Measurements from ENCODE around the gene TXNDC11. TPM values are rescaled to one million over a fixed set of nuclear protein-coding genes. Genes with fewer than 3 reads are reported as not detected.

The TXNDC11 gene
- total RNA-seq, 4 donors from 2014 or later, result 45.7 to 67.2 (median 51.4) TPM

- Histone ChIP-seq H3K27ac (peak overlapping the region; percentile 17 to 76 (median 68)), H3K9me3 (no peaks in the 10 kb centered on the region), H3K4me3 (no peak overlapping the region), H3K27me3 (no peaks in the 10 kb centered on the region), H3K4me1 (peaks cover 0 to 86% (median 52%) of the 10 kb centered on the region in 4 donors), H3K36me3 (peaks cover 0 to 36% (median 13%) of the 10 kb centered on the region in 3 donors)
- no peak for TF ChIP-seq EP300 (IDR thresholded peaks at IDR 0.05)
- TF ChIP-seq, protein P1, sequence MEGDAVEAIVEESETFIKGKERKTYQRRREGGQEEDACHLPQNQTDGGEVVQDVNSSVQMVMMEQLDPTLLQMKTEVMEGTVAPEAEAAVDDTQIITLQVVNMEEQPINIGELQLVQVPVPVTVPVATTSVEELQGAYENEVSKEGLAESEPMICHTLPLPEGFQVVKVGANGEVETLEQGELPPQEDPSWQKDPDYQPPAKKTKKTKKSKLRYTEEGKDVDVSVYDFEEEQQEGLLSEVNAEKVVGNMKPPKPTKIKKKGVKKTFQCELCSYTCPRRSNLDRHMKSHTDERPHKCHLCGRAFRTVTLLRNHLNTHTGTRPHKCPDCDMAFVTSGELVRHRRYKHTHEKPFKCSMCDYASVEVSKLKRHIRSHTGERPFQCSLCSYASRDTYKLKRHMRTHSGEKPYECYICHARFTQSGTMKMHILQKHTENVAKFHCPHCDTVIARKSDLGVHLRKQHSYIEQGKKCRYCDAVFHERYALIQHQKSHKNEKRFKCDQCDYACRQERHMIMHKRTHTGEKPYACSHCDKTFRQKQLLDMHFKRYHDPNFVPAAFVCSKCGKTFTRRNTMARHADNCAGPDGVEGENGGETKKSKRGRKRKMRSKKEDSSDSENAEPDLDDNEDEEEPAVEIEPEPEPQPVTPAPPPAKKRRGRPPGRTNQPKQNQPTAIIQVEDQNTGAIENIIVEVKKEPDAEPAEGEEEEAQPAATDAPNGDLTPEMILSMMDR (IDR thresholded peaks at IDR 0.05), result no peak
- TF ChIP-seq POLR2A (IDR thresholded peaks at IDR 0.05), result no peak
- no peak for DNase-seq (ENCODE audit: low spot score in 2 of 2)
- WGBS, 2 donors, result 43% methylated on average over 18 of the region's 18 CpGs
These were observed 64.4 kb downstream of the TXNDC11 start for GRCh38 chr16:11677959-11678881.

DNA sequence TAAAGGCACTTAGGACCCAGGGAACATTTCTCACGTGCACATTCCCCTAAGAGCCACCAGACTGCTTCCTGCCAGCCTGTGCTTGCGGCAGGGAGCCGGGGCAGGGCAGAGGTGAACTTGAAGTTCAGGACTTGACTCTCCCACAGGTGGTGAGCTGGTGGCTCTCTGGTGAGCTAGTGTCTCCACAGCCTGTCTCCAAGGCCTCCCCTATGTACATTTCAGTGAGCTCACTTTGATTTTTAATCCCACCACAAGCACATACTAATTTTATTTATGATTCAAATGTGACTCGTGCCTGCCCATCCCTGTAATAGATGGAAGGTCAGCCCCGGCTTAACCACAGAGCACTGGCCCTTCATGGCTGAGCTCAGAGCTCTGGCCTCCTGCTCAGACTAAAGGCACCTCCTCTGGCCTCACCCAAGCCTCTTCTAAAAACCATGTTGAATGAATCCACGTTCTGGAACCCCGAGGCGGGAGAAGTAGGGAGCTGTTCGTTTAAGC is 65.2 kb downstream of the TXNDC11 start:
- no peak for DNase-seq (ENCODE audit: low spot score in 2 of 2)
- TF ChIP-seq POLR2A (IDR thresholded peaks at IDR 0.05) (no peak), EP300 (IDR thresholded peaks at IDR 0.05) (no peak)
- TF ChIP-seq, protein P1 (IDR thresholded peaks at IDR 0.05), result no peak
- peaks cover 0 to 86% (median 56%) of the 10 kb centered on the region in 4 donors for H3K4me1 ChIP-seq
- no peaks in the 10 kb centered on the region for H3K9me3 ChIP-seq
- no peaks in the 10 kb centered on the region for H3K27me3 ChIP-seq
- H3K36me3 ChIP-seq, result peaks cover 0 to 29% (median 13%) of the 10 kb centered on the region in 3 donors
- H3K27ac ChIP-seq, result peak overlapping the region; percentile 17 to 76 (median 68)
- no peak overlapping the region for H3K4me3 ChIP-seq
- 44 to 53% methylated on average over 9 of the region's 9 CpGs for WGBS, 2 donors

DNA sequence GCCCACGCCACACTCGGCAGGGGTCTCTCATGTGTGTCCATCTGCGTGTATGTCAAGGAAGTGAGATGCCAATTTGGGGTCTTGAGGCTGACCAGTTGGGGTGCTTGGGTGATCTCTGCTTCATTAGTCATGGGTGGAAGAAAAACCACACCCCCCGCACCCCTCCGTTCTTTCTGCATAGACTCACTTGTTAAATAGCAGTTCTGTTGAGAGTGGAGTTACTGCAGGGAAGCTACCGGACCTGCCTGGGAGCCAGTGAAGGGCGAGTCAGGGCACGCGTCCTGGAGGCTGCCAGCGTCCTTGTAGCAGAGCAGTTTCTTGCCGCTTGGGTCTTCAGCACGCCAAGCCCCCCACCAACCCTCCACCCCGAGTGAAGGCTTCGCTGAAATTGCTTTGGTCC is 65.9 kb downstream of the TXNDC11 start:
- no peak for TF ChIP-seq POLR2A (IDR thresholded peaks at IDR 0.05)
- TF ChIP-seq, protein P1 (IDR thresholded peaks at IDR 0.05), result no peak
- TF ChIP-seq EP300 (IDR thresholded peaks at IDR 0.05), result no peak
- H3K27ac ChIP-seq, result peak overlapping the region in 3 of 4 donors; percentile 7 to 76 (median 75)
- no peaks in the 10 kb centered on the region for H3K27me3 ChIP-seq
- no peak for DNase-seq (ENCODE audit: low spot score in 2 of 2)
- H3K4me1 ChIP-seq, result peaks cover 0 to 86% (median 57%) of the 10 kb centered on the region in 4 donors
- H3K36me3 ChIP-seq, result peaks cover 0 to 29% (median 13%) of the 10 kb centered on the region in 3 donors
- H3K9me3 ChIP-seq, result no peaks in the 10 kb centered on the region
- WGBS, 2 donors, result 89% methylated on average over 14 of the region's 14 CpGs
- no peak overlapping the region for H3K4me3 ChIP-seq

GRCh38 chr16:11675561-11676511 is 66.8 kb downstream of the TXNDC11 start:
- DNase-seq (ENCODE audit: low spot score in 2 of 2), result no peak
- TF ChIP-seq POLR2A (IDR thresholded peaks at IDR 0.05) (no peak), EP300 (IDR thresholded peaks at IDR 0.05) (no peak)
- TF ChIP-seq, protein P1 (IDR thresholded peaks at IDR 0.05), result no peak
- H3K9me3 ChIP-seq, result no peaks in the 10 kb centered on the region
- H3K4me1 ChIP-seq, result peaks cover 0 to 87% (median 57%) of the 10 kb centered on the region in 4 donors
- no peak overlapping the region for H3K4me3 ChIP-seq
- no peak overlapping the region for H3K27ac ChIP-seq
- 84 to 86% methylated on average over 35 to 40 of the region's 42 CpGs for WGBS, 2 donors
- H3K36me3 ChIP-seq, result peaks cover 0 to 29% (median 13%) of the 10 kb centered on the region in 3 donors
- H3K27me3 ChIP-seq, result no peaks in the 10 kb centered on the region
